MM.1S (cell line): Measurements from ENCODE around the gene POGLUT3.

ENCODE experiments used
- DNase-seq: peaks from one replicate; pipeline ENCODE4 v3.0.0-alpha.2; 2015
- H2AFZ ChIP-seq: fragments of 300-600 bp; sonication (generic); 2 replicates; pipeline ENCODE4 v1.6.0; 2016; ENCODE audit warnings: antibody characterized with exemption, low read length
- H3F3A ChIP-seq: fragments of 300-600 bp; sonication (generic); 2 replicates; pipeline ENCODE4 v1.6.1; 2016; ENCODE audit warnings: mild to moderate bottlenecking, antibody characterized with exemption, low read length, moderate library complexity, mixed read lengths; ENCODE audit not compliant: insufficient read depth
- H3K27ac ChIP-seq: fragments of 300-600 bp; sonication (generic); 2 replicates; pipeline ENCODE4 v1.5.1; 2016; ENCODE audit warnings: mild to moderate bottlenecking, low read length
- H3K27me3 ChIP-seq: fragments of 300-600 bp; sonication (generic); replicated peaks from 2 replicates; pipeline ENCODE4 v1.6.0; 2016; ENCODE audit warnings: low read length; ENCODE audit not compliant: insufficient read depth
- H3K36me3 ChIP-seq: fragments of 300-600 bp; sonication (generic); replicated peaks from 2 replicates; pipeline ENCODE4 v1.6.1; 2016; ENCODE audit warnings: mild to moderate bottlenecking, low read length, mixed read lengths; ENCODE audit not compliant: insufficient read depth
- H3K4me1 ChIP-seq: fragments of 300-600 bp; sonication (generic); 2 replicates; pipeline ENCODE4 v1.6.1; 2016; ENCODE audit warnings: low read length, mixed read lengths
- H3K4me2 ChIP-seq: fragments of 300-600 bp; sonication (generic); 2 replicates; pipeline ENCODE4 v1.6.0; 2016; ENCODE audit warnings: low read depth, low read length
- H3K4me3 ChIP-seq: fragments of 300-600 bp; sonication (generic); 2 replicates; pipeline ENCODE4 v1.5.1; 2016; ENCODE audit warnings: low read length, mixed read lengths
- H3K79me2 ChIP-seq: fragments of 300-600 bp; sonication (generic); 2 replicates; pipeline ENCODE4 v1.6.1; 2016; ENCODE audit warnings: mixed run types, low read length, mixed read lengths
- H3K9ac ChIP-seq: fragments of 300-600 bp; sonication (generic); 2 replicates; pipeline ENCODE4 v1.6.1; 2016; ENCODE audit warnings: low read length, mixed read lengths
- H3K9me2 ChIP-seq: fragments of 300-600 bp; sonication (generic); replicated peaks from 2 replicates; pipeline ENCODE4 v1.6.1; 2016; ENCODE audit warnings: mild to moderate bottlenecking, low read length, mixed read lengths; ENCODE audit not compliant: insufficient read depth
- H3K9me3 ChIP-seq: fragments of 300-600 bp; sonication (generic); replicated peaks from 2 replicates; pipeline ENCODE4 v1.6.1; 2016; ENCODE audit warnings: mild to moderate bottlenecking, low read length, mixed read lengths; ENCODE audit not compliant: insufficient read depth
- H4K20me1 ChIP-seq: fragments of 300-600 bp; sonication (generic); 2 replicates; pipeline ENCODE4 v1.6.1; 2016; ENCODE audit warnings: mild to moderate bottlenecking, low read length, moderate library complexity, mixed read lengths; ENCODE audit not compliant: insufficient read depth
- CTCF ChIP-seq: fragments of 300-600 bp; sonication (generic); IDR thresholded peaks from 2 replicates; pipeline ENCODE4 v1.5.1; 2016; ENCODE audit warnings: antibody characterized with exemption, low read length, mixed read lengths
- EZH2 ChIP-seq: fragments of 300-600 bp; sonication (generic); optimal IDR thresholded peaks from 2 replicates; pipeline ENCODE3; 2017; ENCODE audit warnings: low read depth, mild to moderate bottlenecking, antibody characterized with exemption, low read length, mixed read lengths
- EZH2phosphoT487 ChIP-seq: fragments of 300-600 bp; sonication (generic); IDR thresholded peaks from 2 replicates; pipeline ENCODE4 v1.6.1; 2018; ENCODE audit warnings: antibody characterized with exemption, low read length

POGLUT3 gene

DNA sequence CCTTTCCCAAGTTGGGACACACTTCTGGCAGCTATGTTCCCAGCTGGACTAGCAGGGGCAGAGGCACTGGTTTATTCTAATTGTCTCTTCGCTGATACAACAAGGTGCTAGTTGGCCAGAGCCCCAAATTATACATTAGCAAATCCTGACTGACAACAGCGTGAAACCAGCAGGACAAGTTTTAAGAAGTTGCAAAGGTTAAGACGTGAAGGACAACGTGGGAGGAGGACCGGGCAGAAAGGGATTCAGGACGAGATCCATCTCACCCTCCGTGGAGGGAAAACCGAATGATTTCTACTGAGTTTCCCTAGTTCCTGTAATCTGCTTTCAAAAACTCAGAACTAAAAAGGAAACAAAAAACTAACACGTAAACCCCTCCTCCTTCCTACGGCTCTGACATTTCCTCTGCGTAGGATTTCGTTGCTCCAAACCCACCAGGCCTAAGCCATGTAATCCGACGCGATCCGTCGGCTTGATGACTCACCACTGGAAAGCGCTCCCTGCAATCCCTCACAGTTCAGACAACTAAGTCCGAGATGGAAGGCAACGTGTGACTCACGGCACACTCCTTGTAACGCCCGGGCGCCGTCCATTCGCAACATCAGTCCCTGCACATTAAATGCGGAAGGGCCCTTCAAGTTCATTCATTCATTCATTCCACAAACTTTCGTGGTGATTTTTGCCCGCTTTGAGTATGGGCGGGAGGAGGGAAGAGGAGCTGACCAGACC, 703 bp downstream of the POGLUT3 start:
- no peaks in the 10 kb centered on the region for H3K4me1 ChIP-seq
- no peaks in the 10 kb centered on the region for H3K36me3 ChIP-seq
- no peaks in the 10 kb centered on the region; the same call in 1 of the 2 replicates for H3F3A ChIP-seq
- H3K4me3 ChIP-seq = peak overlapping the region; percentile 60
- peak; percentile 7 for DNase-seq
- H3K27ac ChIP-seq = peak overlapping the region; percentile 34; the same call in 1 of the 2 replicates
- no peaks in the 10 kb centered on the region for H3K79me2 ChIP-seq
- H3K9me2 ChIP-seq = no peaks in the 10 kb centered on the region
- no peak for TF ChIP-seq EZH2phosphoT487
- TF ChIP-seq CTCF = no peak
- TF ChIP-seq EZH2 = no peak
- peak overlapping the region; percentile 66 for H3K4me2 ChIP-seq
- H3K27me3 ChIP-seq = no peaks in the 10 kb centered on the region
- no peaks in the 10 kb centered on the region for H4K20me1 ChIP-seq
- H3K9ac ChIP-seq = peak overlapping the region; percentile 52; the same call in 1 of the 2 replicates
- no peaks in the 10 kb centered on the region for H3K9me3 ChIP-seq
- peak overlapping the region; percentile 62 for H2AFZ ChIP-seq

- Histone ChIP-seq H2AFZ (no peak overlapping the region), H3K4me3 (no peak overlapping the region; the same call in 1 of the 2 replicates), H3K9ac (no peak overlapping the region), H3F3A (no peaks in the 10 kb centered on the region; the same call in 1 of the 2 replicates), H3K9me2 (no peaks in the 10 kb centered on the region), H3K27me3 (no peaks in the 10 kb centered on the region), H3K79me2 (no peaks in the 10 kb centered on the region), H3K27ac (no peak overlapping the region), H3K9me3 (no peaks in the 10 kb centered on the region), H3K4me2 (no peak overlapping the region), H4K20me1 (no peaks in the 10 kb centered on the region), H3K36me3 (no peaks in the 10 kb centered on the region), H3K4me1 (no peaks in the 10 kb centered on the region)
- no peak for DNase-seq
- no peak for TF ChIP-seq CTCF
- no peak for TF ChIP-seq EZH2
- TF ChIP-seq EZH2phosphoT487 = no peak
Measured at GRCh38 chr11:108496643-108497256, 1.4 kb downstream of the POGLUT3 start.

GRCh38 chr11:108495326-108495725, 2.9 kb downstream of the POGLUT3 start:
- no peaks in the 10 kb centered on the region for H4K20me1 ChIP-seq
- no peaks in the 10 kb centered on the region for H3K27me3 ChIP-seq
- no peak for DNase-seq
- no peak overlapping the region for H3K9ac ChIP-seq
- TF ChIP-seq EZH2 = no peak
- no peak for TF ChIP-seq EZH2phosphoT487
- no peak for TF ChIP-seq CTCF
- no peaks in the 10 kb centered on the region for H3F3A ChIP-seq
- H3K79me2 ChIP-seq = no peaks in the 10 kb centered on the region
- H3K4me1 ChIP-seq = no peaks in the 10 kb centered on the region
- H3K27ac ChIP-seq = no peak overlapping the region
- no peaks in the 10 kb centered on the region for H3K36me3 ChIP-seq
- no peaks in the 10 kb centered on the region for H3K9me2 ChIP-seq
- no peaks in the 10 kb centered on the region for H3K9me3 ChIP-seq
- H2AFZ ChIP-seq = no peak overlapping the region
- H3K4me3 ChIP-seq = no peak overlapping the region
- H3K4me2 ChIP-seq = no peak overlapping the region
